H1 (cell line): ENCODE data around the gene TTC24. TPM values are rescaled to one million over a fixed set of nuclear protein-coding genes. Genes with fewer than 3 reads are reported as not detected.

Experiments
- CTCF ChIA-PET: fragments of 300-600 bp; sonication (Branson Sonifier 250); formaldehyde crosslinking; loops from one replicate; lab custom pipeline; 2021; ENCODE audit not compliant: partially characterized antibody; lab: Charles Lee
- POLR2A ChIA-PET: fragments of 300-600 bp; sonication (Branson Sonifier 250); formaldehyde crosslinking; loops from one replicate; lab custom pipeline; 2021; ENCODE audit warnings: inconsistent platforms; ENCODE audit not compliant: partially characterized antibody; lab: Charles Lee
- DNase-seq, 2 experiments: peaks; one replicate each; pipeline versions ENCODE4 v3.0.0 to v3.0.0-alpha.2; 2010 to 2022; ENCODE audit warnings: low spot score in 2 of 2, low read depth in 1 of 2, mixed read lengths in 1 of 2
- FAIRE-seq: peaks from 2 replicates; lab custom pipeline; 2011; peaks lifted over from hg19 to GRCh38; lab: Jason Lieb, UNC
- H2AFZ ChIP-seq: 2 replicates; pipeline ENCODE4 v1.8.1; 2012; ENCODE audit warnings: low read length, inconsistent platforms
- H2AK5ac ChIP-seq: 2 replicates; pipeline ENCODE4 v1.6.1; 2013; ENCODE audit warnings: low read depth, low read length
- H2BK120ac ChIP-seq: replicated peaks from 2 replicates; pipeline ENCODE3; 2013; ENCODE audit warnings: low read depth, low read length, inconsistent platforms
- H2BK12ac ChIP-seq: 2 replicates; pipeline ENCODE4 v1.6.1; 2013; ENCODE audit warnings: low read depth, low read length
- H2BK15ac ChIP-seq: 2 replicates; pipeline ENCODE4 v1.6.1; 2013; ENCODE audit warnings: low read length
- H2BK20ac ChIP-seq: 2 replicates; pipeline ENCODE4 v1.6.1; 2013; ENCODE audit warnings: low read length
- H2BK5ac ChIP-seq: 2 replicates; pipeline ENCODE4 v1.6.1; 2013; ENCODE audit warnings: low read depth, low read length
- H3K14ac ChIP-seq: 2 replicates; pipeline ENCODE4 v1.6.1; 2013; ENCODE audit warnings: inconsistent platforms; ENCODE audit not compliant: insufficient read length
- H3K18ac ChIP-seq: 2 replicates; pipeline ENCODE4 v1.6.1; 2013; ENCODE audit warnings: low read length; ENCODE audit errors: extremely low read depth
- H3K23ac ChIP-seq: 2 replicates; pipeline ENCODE4 v1.6.1; 2013; ENCODE audit warnings: inconsistent platforms; ENCODE audit not compliant: insufficient read length
- H3K23me2 ChIP-seq: 2 replicates; pipeline ENCODE4 v1.6.1; 2013; ENCODE audit warnings: low read depth, low read length
- H3K27ac ChIP-seq: 2 replicates; pipeline ENCODE4 v1.6.1; 2011; ENCODE audit warnings: low read depth, low read length, inconsistent platforms
- H3K27me3 ChIP-seq, 4 experiments: replicated peaks in 1 of 4; 1 replicate in 1 of 4; 2 replicates in 3 of 4; pipeline versions ENCODE4 v1.6.1 to v1.8.1; 2011 to 2013; ENCODE audit warnings: low read length in 3 of 4, mild to moderate bottlenecking in 3 of 4, inconsistent platforms in 2 of 4, mixed read lengths in 2 of 4, moderate library complexity in 1 of 4; ENCODE audit not compliant: control insufficient read depth in 3 of 4, insufficient read depth in 3 of 4; ENCODE audit errors: extremely low read depth in 1 of 4
- H3K36me3 ChIP-seq, 4 experiments: 2 replicates each; pipeline versions ENCODE4 v1.6.1 to v1.8.1; 2011 to 2013; ENCODE audit warnings: mild to moderate bottlenecking in 4 of 4, low read length in 3 of 4, moderate library complexity in 2 of 4, control low read depth in 1 of 4, inconsistent platforms in 1 of 4; ENCODE audit not compliant: insufficient read depth in 4 of 4, control insufficient read depth in 2 of 4
- H3K4ac ChIP-seq: replicated peaks from 2 replicates; pipeline ENCODE3; 2013; ENCODE audit warnings: low read length, low read depth, mixed read lengths, inconsistent platforms; ENCODE audit not compliant: insufficient read length
- H3K4me1 ChIP-seq, 4 experiments: replicated peaks in 1 of 4; 1 replicate in 1 of 4; 2 replicates in 3 of 4; pipeline versions ENCODE4 v1.6.1 to v1.8.1; 2011 to 2013; ENCODE audit warnings: low read length in 3 of 4, inconsistent platforms in 2 of 4, mixed read lengths in 1 of 4; ENCODE audit not compliant: insufficient read depth in 4 of 4, control insufficient read depth in 3 of 4
- H3K4me2 ChIP-seq, 2 experiments: 2 replicates each; pipeline versions ENCODE4 v1.6.1 to v1.8.1; 2011 to 2013; ENCODE audit warnings: low read depth in 2 of 2, low read length in 2 of 2, control low read depth in 1 of 2, inconsistent platforms in 1 of 2, mild to moderate bottlenecking in 1 of 2; ENCODE audit not compliant: insufficient read depth in 1 of 2
- H3K4me3 ChIP-seq, 4 experiments: fragments of 200-600, 300-600 bp in 1 of 4; sonication (generic), shearing (Covaris generic), sonication (Bioruptor Twin) in 1 of 4; 2 replicates each; pipeline versions ENCODE4 v1.5.1 to v1.8.1; 2011 to 2016; ENCODE audit warnings: low read length in 4 of 4, low read depth in 3 of 4, control low read depth in 2 of 4, inconsistent platforms in 2 of 4, mild to moderate bottlenecking in 2 of 4, mixed read lengths in 1 of 4, moderate library complexity in 1 of 4; ENCODE audit not compliant: insufficient read depth in 2 of 4; ENCODE audit errors: extremely low read depth in 1 of 4
- H3K56ac ChIP-seq: replicated peaks from 2 replicates; pipeline ENCODE3; 2013; ENCODE audit warnings: low read depth, mild to moderate bottlenecking, mixed read lengths, low read length, inconsistent platforms; ENCODE audit not compliant: insufficient read length
- H3K79me1 ChIP-seq: 2 replicates; pipeline ENCODE4 v1.6.1; 2013; ENCODE audit warnings: low read depth, low read length, control low read depth
- H3K79me2 ChIP-seq, 2 experiments: 2 replicates each; pipeline versions ENCODE4 v1.6.1 to v1.8.1; 2012 to 2013; ENCODE audit warnings: low read length in 2 of 2, mild to moderate bottlenecking in 2 of 2, inconsistent platforms in 1 of 2; ENCODE audit not compliant: insufficient read depth in 2 of 2, control insufficient read depth in 1 of 2
- H3K9ac ChIP-seq, 4 experiments: replicated peaks in 1 of 4; 1 replicate in 1 of 4; 2 replicates in 3 of 4; pipeline versions ENCODE4 v1.6.1 to v1.8.1; 2011 to 2013; ENCODE audit warnings: low read depth in 3 of 4, low read length in 3 of 4, control low read depth in 2 of 4, mild to moderate bottlenecking in 2 of 4, moderate library complexity in 2 of 4, inconsistent platforms in 1 of 4; ENCODE audit errors: extremely low read depth in 1 of 4
- H3K9me3 ChIP-seq, 2 experiments: 2 replicates each; pipeline versions ENCODE4 v1.6.1 to v1.8.1; 2012 to 2013; ENCODE audit warnings: mild to moderate bottlenecking in 2 of 2, moderate library complexity in 2 of 2, control low read depth in 1 of 2, inconsistent platforms in 1 of 2, low read depth in 1 of 2, low read length in 1 of 2, mixed read lengths in 1 of 2; ENCODE audit not compliant: insufficient read depth in 2 of 2
- H4K20me1 ChIP-seq, 2 experiments: replicated peaks in 1 of 2; 2 replicates each; pipeline versions ENCODE3 to v1.8.1; 2011 to 2013; ENCODE audit warnings: inconsistent platforms in 2 of 2, low read length in 2 of 2, mild to moderate bottlenecking in 1 of 2; ENCODE audit not compliant: insufficient read depth in 2 of 2, control insufficient read depth in 1 of 2
- H4K5ac ChIP-seq: 2 replicates; pipeline ENCODE4 v1.6.1; 2013; ENCODE audit warnings: low read length, low read depth, mixed read lengths, inconsistent platforms; ENCODE audit not compliant: insufficient read length
- H4K8ac ChIP-seq: 2 replicates; pipeline ENCODE4 v1.8.0; 2013; ENCODE audit warnings: mild to moderate bottlenecking, moderate library complexity, low read length, inconsistent platforms; ENCODE audit not compliant: insufficient read depth; ENCODE audit errors: extremely low read depth
- H4K91ac ChIP-seq: replicated peaks from 2 replicates; pipeline ENCODE3; 2013; ENCODE audit warnings: low read length, mixed read lengths, inconsistent platforms; ENCODE audit not compliant: insufficient read length
- ASH2L ChIP-seq: fragments of 200-600, 300-600 bp; sonication (generic); IDR thresholded peaks from one replicate; pipeline ENCODE4 v1.7.1; 2017; ENCODE audit warnings: low read length
- EGR1 ChIP-seq: IDR thresholded peaks from 2 replicates; pipeline ENCODE4 v1.6.1; 2011; ENCODE audit warnings: low read depth, low read length, borderline replicate concordance
- EP300 ChIP-seq, 2 experiments: IDR thresholded peaks; 1 replicate in 1 of 2; 2 replicates in 1 of 2; pipeline ENCODE4 v1.6.1; 2011 to 2012; ENCODE audit warnings: low read depth in 2 of 2, low read length in 2 of 2, mild to moderate bottlenecking in 2 of 2, borderline replicate concordance in 1 of 2, inconsistent platforms in 1 of 2, moderate library complexity in 1 of 2
- JUND ChIP-seq: IDR thresholded peaks from 2 replicates; pipeline ENCODE4 v1.6.1; 2011; ENCODE audit warnings: mild to moderate bottlenecking, improper control_type of control experiment, low read length
- MAFK ChIP-seq: IDR thresholded peaks from 2 replicates; pipeline ENCODE4 v1.6.1; 2012; ENCODE audit warnings: low read depth, mild to moderate bottlenecking, improper control_type of control experiment, low read length
- NRF1 ChIP-seq: IDR thresholded peaks from 2 replicates; pipeline ENCODE4 v1.6.1; 2011; ENCODE audit warnings: mild to moderate bottlenecking, low read depth, low read length, improper control_type of control experiment
- POLR2A ChIP-seq, 2 experiments: IDR thresholded peaks; 1 replicate in 1 of 2; 2 replicates in 1 of 2; pipeline ENCODE4 v1.6.1; 2011; ENCODE audit warnings: low read depth in 2 of 2, low read length in 2 of 2, mild to moderate bottlenecking in 2 of 2; ENCODE audit errors: control extremely low read depth in 1 of 2
- SIRT6 ChIP-seq: IDR thresholded peaks from one replicate; pipeline ENCODE4 v1.7.1; 2012; ENCODE audit warnings: low read length, inconsistent platforms
- SIX5 ChIP-seq: IDR thresholded peaks from 2 replicates; pipeline ENCODE4 v1.6.1; 2011; ENCODE audit warnings: mild to moderate bottlenecking, low read depth, low read length
- TAF1 ChIP-seq: IDR thresholded peaks from 2 replicates; pipeline ENCODE4 v1.6.1; 2011; ENCODE audit warnings: mild to moderate bottlenecking, low read depth, low read length
- ZNF274 ChIP-seq: IDR thresholded peaks from 2 replicates; pipeline ENCODE4 v1.7.0; 2012; ENCODE audit warnings: low read length, borderline replicate concordance; ENCODE audit errors: extremely low read depth
- WGBS, 2 experiments: shearing (Covaris generic) in 1 of 2; methylation state at CpG; one replicate each; pipeline versions ENCODE4 v1.1.6 to v1.1.7; 2013 to 2015; ENCODE audit warnings: low lambda C conversion rate in 2 of 2, mixed read lengths in 2 of 2, inconsistent platforms in 1 of 2, low coverage in 1 of 2, missing lambda C conversion rate in 1 of 2; ENCODE audit not compliant: insufficient replicate concordance in 2 of 2, insufficient coverage in 1 of 2, insufficient read length in 1 of 2; ENCODE audit errors: extremely low coverage in 1 of 2, missing lambda C conversion rate in 1 of 2; 5-methylcytosine and 5-hydroxymethylcytosine counted together
- polyA plus RNA-seq, 7 experiments: library from polyadenylated mRNA; depleted of rRNA in 3 of 7; stranded (reverse) in 5 of 7; unstranded in 2 of 7; fragments of >200 nt in 5 of 7; fragments of 200-250 nt in 2 of 7; gene quantifications; 1 replicate in 5 of 7; 2 replicates in 1 of 7; 4 replicates in 1 of 7; pipeline versions ENCODE4 v1.2.1 to v1.2.3, GENCODE V29; 2011 to 2013; ENCODE audit warnings: missing spikeins in 2 of 7, mixed read lengths in 2 of 7
- total RNA-seq: library from RNA; stranded (reverse); fragmentation: NEBNext Ultra II Directional; extraction: Animal tissue kit (Norgen Biotek cat#: 25700); gene quantifications from 2 replicates; pipeline ENCODE4 v1.2.1, GENCODE V29; 2021
- TF ChIP-seq, protein P1 (sequence below), 3 experiments: IDR thresholded peaks; 1 replicate in 2 of 3; 2 replicates in 1 of 3; pipeline versions ENCODE4 v1.5.1 to v1.6.1; 2011; ENCODE audit warnings: low read length in 3 of 3, mild to moderate bottlenecking in 3 of 3, inconsistent platforms in 2 of 3, low read depth in 1 of 3, moderate library complexity in 1 of 3; ENCODE audit not compliant: insufficient read depth in 1 of 3; ENCODE audit errors: control extremely low read depth in 1 of 3

TTC24 gene
- total and polyA plus RNA-seq, 2 of the 8 experiments (the other 6 are each of a cell fraction or from before 2014, with no cell fraction given): 0.08 TPM; not detected in 1

DNA sequence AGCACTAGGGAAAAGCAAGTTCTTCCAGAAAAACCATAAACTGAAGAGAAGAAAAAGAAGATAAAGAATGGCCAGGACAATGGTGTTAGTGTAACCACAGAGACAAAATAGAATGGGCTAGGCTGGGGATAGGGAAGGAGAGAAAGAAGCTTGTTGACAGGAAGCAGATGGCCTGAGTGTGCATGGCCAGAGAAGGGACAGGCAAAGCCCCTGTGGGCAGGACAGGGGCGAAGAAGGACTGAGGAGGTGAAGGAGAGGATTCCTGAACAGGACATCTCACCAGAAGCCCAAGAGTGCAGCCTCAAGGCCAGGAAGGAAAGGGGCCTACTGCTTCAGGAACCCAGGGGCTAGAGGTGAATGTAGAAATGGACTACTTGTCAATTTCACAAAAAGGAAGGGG is 36.5 kb upstream of the TTC24 start:
- H3K4me3 ChIP-seq: no peak overlapping the region
- H3K27ac ChIP-seq: no peak overlapping the region
- no peak for TF ChIP-seq EGR1
- no peak for TF ChIP-seq ASH2L
- no peak for TF ChIP-seq POLR2A (IDR thresholded peaks at IDR 0.05; ENCODE audit: control extremely low read depth in 1 of 2, low read depth in 2 of 2, low read length in 2 of 2)
- TF ChIP-seq SIX5: no peak
- no peak for TF ChIP-seq NRF1
- no peak for TF ChIP-seq EP300 (IDR thresholded peaks at IDR 0.05; ENCODE audit: borderline replicate concordance in 1 of 2, low read depth in 2 of 2, low read length in 2 of 2)
- no peak for TF ChIP-seq TAF1
- no peak for TF ChIP-seq MAFK
- no peak for TF ChIP-seq JUND
- TF ChIP-seq, protein P1, sequence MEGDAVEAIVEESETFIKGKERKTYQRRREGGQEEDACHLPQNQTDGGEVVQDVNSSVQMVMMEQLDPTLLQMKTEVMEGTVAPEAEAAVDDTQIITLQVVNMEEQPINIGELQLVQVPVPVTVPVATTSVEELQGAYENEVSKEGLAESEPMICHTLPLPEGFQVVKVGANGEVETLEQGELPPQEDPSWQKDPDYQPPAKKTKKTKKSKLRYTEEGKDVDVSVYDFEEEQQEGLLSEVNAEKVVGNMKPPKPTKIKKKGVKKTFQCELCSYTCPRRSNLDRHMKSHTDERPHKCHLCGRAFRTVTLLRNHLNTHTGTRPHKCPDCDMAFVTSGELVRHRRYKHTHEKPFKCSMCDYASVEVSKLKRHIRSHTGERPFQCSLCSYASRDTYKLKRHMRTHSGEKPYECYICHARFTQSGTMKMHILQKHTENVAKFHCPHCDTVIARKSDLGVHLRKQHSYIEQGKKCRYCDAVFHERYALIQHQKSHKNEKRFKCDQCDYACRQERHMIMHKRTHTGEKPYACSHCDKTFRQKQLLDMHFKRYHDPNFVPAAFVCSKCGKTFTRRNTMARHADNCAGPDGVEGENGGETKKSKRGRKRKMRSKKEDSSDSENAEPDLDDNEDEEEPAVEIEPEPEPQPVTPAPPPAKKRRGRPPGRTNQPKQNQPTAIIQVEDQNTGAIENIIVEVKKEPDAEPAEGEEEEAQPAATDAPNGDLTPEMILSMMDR (IDR thresholded peaks at IDR 0.05; ENCODE audit: control extremely low read depth in 1 of 3, insufficient read depth in 1 of 3, low read depth in 1 of 3, low read length in 3 of 3): no peak
- TF ChIP-seq ZNF274: no peak
- no peak for TF ChIP-seq SIRT6

More for the DNA sequence above, 36.5 kb upstream of the TTC24 start:
- Histone ChIP-seq H2BK15ac (no peak overlapping the region), H2BK120ac (no peak overlapping the region), H4K20me1 (peaks cover 0 to 2% of the 10 kb centered on the region in 2 experiments), H3K79me1 (no peaks in the 10 kb centered on the region), H3K56ac (no peak overlapping the region), H4K8ac (no peak overlapping the region), H2AFZ (no peak overlapping the region), H3K23ac (no peak overlapping the region), H3K4me1 (no peaks in the 10 kb centered on the region), H2AK5ac (no peak overlapping the region), H3K23me2 (no peaks in the 10 kb centered on the region), H3K4me2 (no peak overlapping the region), H3K36me3 (peaks cover 17 to 32% (median 22%) of the 10 kb centered on the region in 4 experiments; a peak in 7 of 8 replicates), H3K4ac (no peak overlapping the region), H2BK5ac (no peak overlapping the region), H4K91ac (no peak overlapping the region), H2BK20ac (no peak overlapping the region), H3K9me3 (no peaks in the 10 kb centered on the region), H3K18ac (no peak overlapping the region), H2BK12ac (no peak overlapping the region), H3K9ac (no peak overlapping the region), H4K5ac (no peak overlapping the region), H3K79me2 (no peaks in the 10 kb centered on the region), H3K27me3 (no peaks in the 10 kb centered on the region), H3K14ac (no peak overlapping the region)
- ChIA-PET POLR2A (interaction anchor here (1.4 to 1.8 kb wide), 2 partner anchors 12 to 16 kb away, joined by 4 to 7 read pairs; no protein-coding TSS in a partner anchor), CTCF (interaction anchor here (0.6 to 1.3 kb wide), 7 partner anchors 11 to 344 kb away, joined by 3 to 4 read pairs (median 3); no protein-coding TSS in a partner anchor)
- DNase-seq (no peak), FAIRE-seq (no peak)
- 92% methylated on average over 1 of the region's 1 CpG; no CpG with 5 or more reads in 1 of the 2 experiments for WGBS, 2 experiments
